ENCODE data around the gene ATXN1.

Gene ATXN1

GRCh38 chr6:16596616-16597331, 164.5 kb downstream of the ATXN1 start:
- DNase-seq: no peak

DNA sequence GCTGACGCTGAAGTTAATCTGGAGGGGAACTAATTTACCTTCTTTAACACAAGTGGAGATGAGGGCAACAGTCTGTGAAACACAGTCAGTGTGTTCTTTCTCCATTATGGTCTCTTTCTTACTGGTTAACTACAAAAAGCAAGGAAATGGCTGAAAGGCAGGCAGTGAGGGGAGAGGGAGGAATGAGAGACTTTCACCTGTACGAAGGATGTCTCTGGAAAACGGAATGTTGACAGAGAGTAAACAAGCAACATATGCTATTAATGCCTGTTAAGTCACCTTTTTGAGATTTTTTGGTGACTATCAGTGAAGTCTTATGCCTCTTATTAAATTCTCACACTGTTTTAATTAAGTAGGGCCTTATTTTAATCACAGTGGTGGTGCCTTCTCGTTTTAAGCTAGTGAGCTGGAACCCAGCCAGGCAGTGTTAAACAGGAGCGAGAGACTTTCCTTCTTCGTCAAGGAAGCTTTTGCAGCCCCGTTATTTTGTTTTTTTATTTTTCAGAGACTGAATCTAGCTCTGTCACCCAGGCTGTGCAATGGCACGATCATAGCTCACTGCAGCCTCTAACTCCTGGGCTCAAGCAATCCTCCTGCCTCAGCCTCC, 165.6 kb downstream of the ATXN1 start:
- no peak for DNase-seq

GRCh38 chr6:16594849-16595248, 166.4 kb downstream of the ATXN1 start:
- DNase-seq: no peak

GRCh38 chr6:16592223-16592911, 168.9 kb downstream of the ATXN1 start:
- DNase-seq: no peak

GRCh38 chr6:16591396-16592222, 169.7 kb downstream of the ATXN1 start:
- DNase-seq: no peak

DNA sequence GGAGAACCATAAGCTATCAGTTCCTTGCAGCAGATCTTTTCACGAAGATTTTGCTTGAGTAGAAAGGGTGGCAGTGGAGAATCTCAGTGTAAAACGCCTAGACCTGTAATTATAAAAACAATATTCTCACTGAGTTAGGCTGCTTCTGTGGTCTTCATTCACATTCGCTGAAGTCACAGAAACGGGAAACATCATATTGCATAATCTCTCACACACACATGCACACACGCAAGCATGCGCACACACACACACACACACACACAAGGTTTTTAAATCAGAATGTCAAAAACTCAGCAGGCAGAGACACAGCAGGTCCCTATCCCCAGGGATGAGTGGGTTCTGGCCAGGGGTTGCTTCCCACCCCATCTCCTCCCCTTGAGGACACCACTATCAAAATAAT, 175.5 kb downstream of the ATXN1 start:
- no peak for DNase-seq

DNA sequence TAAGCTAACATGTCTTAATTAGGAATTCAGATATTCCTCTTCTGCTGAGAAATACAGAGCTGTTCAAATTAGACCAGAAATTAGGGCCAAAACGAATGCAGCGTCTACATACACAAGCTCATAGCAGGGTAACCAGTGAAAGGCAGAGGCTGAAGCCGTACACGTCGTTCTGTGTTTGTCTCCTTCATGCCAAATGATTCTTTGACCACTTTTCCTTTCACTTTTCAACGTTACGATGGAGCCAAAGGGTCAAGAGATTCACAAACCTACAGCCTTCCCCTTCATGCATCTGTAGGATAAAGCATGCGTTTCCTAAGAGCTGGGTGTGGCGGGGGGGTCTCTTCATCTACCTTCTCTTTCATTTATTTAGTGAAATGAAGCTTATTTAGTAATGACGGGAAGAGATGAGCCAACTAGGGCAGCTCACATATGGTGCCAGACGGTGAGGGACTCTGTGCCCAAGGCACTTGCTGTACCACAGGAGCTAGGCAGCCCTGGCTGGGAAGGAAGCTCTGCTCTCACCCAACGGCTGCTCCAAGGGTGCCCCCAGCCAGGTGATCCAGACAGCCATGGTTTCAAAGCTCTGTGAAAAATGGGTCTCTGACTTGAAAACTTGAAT, 178.0 kb downstream of the ATXN1 start:
- DNase-seq: no peak

GRCh38 chr6:16582446-16583143, 178.7 kb downstream of the ATXN1 start:
- DNase-seq: no peak

GRCh38 chr6:16578695-16579285, 182.5 kb downstream of the ATXN1 start:
- DNase-seq: no peak

DNA sequence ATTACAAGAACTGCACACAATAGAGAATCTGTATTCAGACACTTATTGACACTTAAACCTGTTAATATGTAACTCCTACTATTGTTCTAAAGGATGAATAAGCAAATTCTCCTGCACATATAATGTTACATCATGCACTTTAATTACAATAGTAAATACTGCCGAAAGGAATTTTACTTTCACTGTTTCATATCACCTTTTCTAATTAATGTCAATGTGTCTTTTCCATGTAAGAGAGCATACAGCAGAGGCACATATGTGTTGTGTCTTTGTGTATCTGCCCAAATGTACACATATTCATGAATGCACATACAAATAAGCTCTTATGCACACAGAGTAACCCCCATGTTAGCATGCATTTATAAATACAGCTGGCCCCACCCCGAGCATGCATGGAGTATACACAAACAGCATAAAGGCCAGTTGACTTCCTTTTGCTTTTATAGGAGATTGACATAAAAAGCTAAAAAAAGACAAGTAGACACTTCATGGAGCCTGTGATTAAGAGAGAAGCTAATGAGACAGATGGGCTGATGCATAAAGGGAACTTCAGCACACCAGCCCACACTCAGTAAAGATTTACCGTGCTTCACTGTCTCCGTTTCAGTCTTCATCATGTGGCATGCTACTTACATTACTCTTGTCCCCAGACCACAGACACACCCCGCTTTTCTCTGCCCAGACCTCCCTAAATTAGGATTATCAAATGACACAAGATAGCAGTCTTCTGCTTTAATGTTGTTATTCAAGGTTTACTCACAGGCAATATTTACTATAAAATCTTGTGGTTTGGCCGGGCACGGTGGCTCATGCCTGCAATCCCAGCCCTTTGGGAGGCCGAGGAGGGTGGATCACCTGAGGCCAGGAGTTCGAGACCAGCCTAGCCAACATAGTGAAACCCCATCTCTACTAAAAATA, 184.6 kb downstream of the ATXN1 start:
- DNase-seq: no peak

- DNase-seq: no peak
These were observed 185.6 kb downstream of the ATXN1 start for GRCh38 chr6:16575655-16576054.

DNA sequence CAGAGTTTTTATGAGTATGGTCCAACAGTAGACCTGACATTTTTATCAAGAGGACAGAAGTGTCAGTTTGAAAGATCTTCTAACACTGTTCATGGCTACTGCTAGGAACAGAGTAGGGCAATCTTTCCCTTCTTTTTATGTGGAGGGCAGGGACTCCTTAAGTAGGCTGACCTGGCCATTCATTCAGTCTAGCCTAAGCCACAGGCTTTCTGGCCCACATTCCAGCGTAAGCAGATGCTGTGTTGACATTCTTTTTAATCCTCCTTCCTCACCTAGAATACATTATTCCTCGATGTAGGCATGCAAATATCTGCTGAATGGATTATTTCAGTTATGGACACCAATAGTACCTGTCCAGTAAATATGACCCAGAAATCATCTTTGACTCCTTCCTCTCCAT, 188.3 kb downstream of the ATXN1 start:
- DNase-seq: no peak

DNA sequence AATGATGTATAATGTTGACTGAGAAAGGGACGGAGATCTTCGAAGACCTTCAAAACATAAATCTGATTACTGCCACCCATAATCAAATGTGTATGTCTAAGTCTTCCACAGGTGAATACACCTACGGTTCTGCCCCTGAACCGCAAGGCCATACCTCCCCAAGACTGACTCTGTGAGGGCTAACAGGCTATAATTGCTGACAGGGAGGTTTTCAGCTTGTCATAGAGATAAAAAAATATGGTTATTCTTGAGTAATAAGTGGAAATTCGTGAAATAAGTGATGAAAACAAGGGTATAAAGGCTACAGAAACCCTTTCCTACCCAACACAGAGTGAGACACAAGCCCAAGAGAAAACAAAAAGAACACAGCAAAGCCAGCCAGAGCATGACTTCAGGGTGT, 188.9 kb downstream of the ATXN1 start:
- DNase-seq: no peak

GRCh38 chr6:16570946-16571345, 190.3 kb downstream of the ATXN1 start:
- no peak for DNase-seq

GRCh38 chr6:16570221-16570553, 191.1 kb downstream of the ATXN1 start:
- DNase-seq: no peak

DNA sequence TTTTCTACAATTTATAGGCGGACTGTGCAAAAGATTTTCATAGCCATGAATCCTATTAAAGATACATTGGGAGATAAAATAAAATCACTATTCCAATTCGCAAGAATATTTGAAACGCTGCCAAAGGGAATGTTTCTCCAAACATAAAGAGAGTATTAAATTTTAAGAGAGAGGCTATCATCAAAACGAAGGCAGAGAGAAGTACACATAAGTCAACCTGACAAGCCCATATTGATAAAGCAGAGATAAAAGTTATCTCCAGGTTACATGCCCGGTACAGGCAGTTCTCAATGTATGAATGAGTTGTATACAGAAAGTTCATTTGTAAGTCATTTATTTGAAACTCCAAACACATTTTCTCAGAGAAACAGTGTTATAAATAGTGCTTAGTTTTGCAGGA, 193.1 kb downstream of the ATXN1 start:
- DNase-seq: no peak

GRCh38 chr6:16567071-16567470, 194.2 kb downstream of the ATXN1 start:
- DNase-seq: no peak

- no peak for DNase-seq
These were observed 196.8 kb downstream of the ATXN1 start for GRCh38 chr6:16564436-16564835.

GRCh38 chr6:16563628-16564240, 197.5 kb downstream of the ATXN1 start:
- DNase-seq: no peak

- no peak for DNase-seq
These were observed 198.8 kb downstream of the ATXN1 start for GRCh38 chr6:16562498-16562897.
